Activated CD4-positive, alpha-beta memory T cell treated with anti-CD3 and anti-CD28 coated beads, Interleukin-2, amount 10 ng/mL, durations not matched to agents 7 days and 5 days (primary cell): ENCODE measurements around the gene NTN5. TPM values are rescaled to one million over a fixed set of nuclear protein-coding genes. Genes with fewer than 3 reads are reported as not detected.

Experiments
- CTCF ChIA-PET: fragments of 350-600 bp; sonication (Branson Sonifier 250); formaldehyde crosslinking; loops from one replicate; lab custom pipeline; 2021; ENCODE audit warnings: antibody characterized with exemption, inconsistent platforms; lab: Charles Lee
- POLR2A ChIA-PET: fragments of 350-600 bp; sonication (Branson Sonifier 250); formaldehyde crosslinking; loops from one replicate; lab custom pipeline; 2021; ENCODE audit warnings: antibody characterized with exemption; lab: Charles Lee
- DNase-seq: peaks from one replicate; pipeline ENCODE4 v3.0.0-alpha.2; 2020
- H3K27ac Mint-ChIP-seq: one replicate; pipeline ENCODE4 v1.8.0; 2021; ENCODE audit warnings: mild to moderate bottlenecking, mixed read lengths
- H3K27me3 Mint-ChIP-seq: one replicate; pipeline ENCODE4 v1.8.0; 2021; ENCODE audit warnings: mixed read lengths
- H3K36me3 Mint-ChIP-seq: one replicate; pipeline ENCODE4 v1.8.0; 2021; ENCODE audit warnings: low read depth, mixed read lengths
- H3K4me1 Mint-ChIP-seq: one replicate; pipeline ENCODE4 v1.8.0; 2021; ENCODE audit warnings: mixed read lengths
- H3K4me3 Mint-ChIP-seq: one replicate; pipeline ENCODE4 v1.8.0; 2021; ENCODE audit warnings: mild to moderate bottlenecking, mixed read lengths
- H3K9me3 Mint-ChIP-seq: one replicate; pipeline ENCODE4 v1.8.0; 2021; ENCODE audit warnings: mixed read lengths
- total RNA-seq, 2 experiments: library from RNA; stranded (reverse); gene quantifications; one replicate each; pipeline ENCODE4 v1.2.3, GENCODE V29; 2021

Gene NTN5
- total RNA-seq, 2 experiments from 2014 or later: 0.68 to 1.1 TPM

GRCh38 chr19:48646001-48646721, 26.7 kb downstream of the NTN5 start, which contains the start of gene CA11:
TSS of gene CA11 (minus strand) at chr19:48646187. CDS start at chr19:48645632, 555 bp downstream.
- peaks cover 6% of the 10 kb centered on the region for H3K27me3 Mint-ChIP-seq
- peaks cover 46% of the 10 kb centered on the region for H3K4me1 Mint-ChIP-seq
- H3K4me3 Mint-ChIP-seq: peak within 1 kb of the TSS; percentile 77

GRCh38 chr19:48645620-48646000, 27.2 kb downstream of the NTN5 start:
- Mint-ChIP-seq H3K27me3 (peaks cover 6% of the 10 kb centered on the region), H3K27ac (peak overlapping the region; percentile 73), H3K4me3 (peak overlapping the region; percentile 77), H3K4me1 (peaks cover 43% of the 10 kb centered on the region), H3K36me3 (no peaks in the 10 kb centered on the region), H3K9me3 (no peaks in the 10 kb centered on the region)
- DNase-seq: no peak
- ChIA-PET CTCF (interaction anchor here (0.6 to 2.2 kb wide), 18 partner anchors 12 to 348 kb away, joined by 3 to 16 read pairs (median 4); partner anchors contain the start of genes GYS1, HSD17B14 and RUVBL2), POLR2A (interaction anchor here (0.9 to 2.7 kb wide), 10 partner anchors 8 to 325 kb away, joined by 3 to 21 read pairs (median 4); partner anchors contain the start of genes DBP, RPL18 and SPHK2)

More at GRCh38 chr19:48646001-48646721, 26.7 kb downstream of the NTN5 start, which contains the start of gene CA11:
- Mint-ChIP-seq H3K9me3 (no peaks in the 10 kb centered on the region), H3K27ac (peak within 1 kb of the TSS; percentile 73), H3K36me3 (no peaks in the 10 kb centered on the region)
- peak; percentile 92 for DNase-seq
- ChIA-PET CTCF (interaction anchor here (0.6 to 2.2 kb wide), 17 partner anchors 12 to 347 kb away, joined by 3 to 16 read pairs (median 5); partner anchors contain the start of genes GYS1, HSD17B14 and RUVBL2), POLR2A (interaction anchor here (0.9 to 2.7 kb wide), 10 partner anchors 9 to 324 kb away, joined by 3 to 21 read pairs (median 4); partner anchors contain the start of genes DBP, RPL18 and SPHK2)

GRCh38 chr19:48644839-48645619, 27.8 kb downstream of the NTN5 start:
- CTCF ChIA-PET: interaction anchor here (0.6 to 2.2 kb wide), 17 partner anchors 11 to 498 kb away, joined by 3 to 16 read pairs (median 5); partner anchors contain the start of genes GYS1, HSD17B14 and RUVBL2
- peaks cover 6% of the 10 kb centered on the region for H3K27me3 Mint-ChIP-seq
- peak; percentile 80 for DNase-seq

GRCh38 chr19:48644355-48644754, 28.5 kb downstream of the NTN5 start:
- no peak overlapping the region for H3K27ac Mint-ChIP-seq
- no peaks in the 10 kb centered on the region for H3K9me3 Mint-ChIP-seq
- CTCF ChIA-PET: interaction anchor here (0.6 to 2.1 kb wide), 4 partner anchors 30 to 498 kb away, joined by 3 to 16 read pairs (median 6); partner anchors contain the start of genes GYS1 and RUVBL2
- DNase-seq: no peak
- peaks cover 42% of the 10 kb centered on the region for H3K4me1 Mint-ChIP-seq
- POLR2A ChIA-PET: interaction anchor here (1.5 to 2.7 kb wide), 3 partner anchors 10 to 198 kb away, joined by 4 to 21 read pairs (median 7); partner anchors contain the start of genes RPL18 and SPHK2
- no peaks in the 10 kb centered on the region for H3K36me3 Mint-ChIP-seq
- H3K27me3 Mint-ChIP-seq: peaks cover 6% of the 10 kb centered on the region
- H3K4me3 Mint-ChIP-seq: no peak overlapping the region

More at GRCh38 chr19:48644839-48645619, 27.8 kb downstream of the NTN5 start:
- peak overlapping the region; percentile 77 for H3K4me3 Mint-ChIP-seq
- POLR2A ChIA-PET: interaction anchor here (0.5 to 2.7 kb wide), 9 partner anchors 8 to 326 kb away, joined by 3 to 21 read pairs (median 5); partner anchors contain the start of genes DBP, RPL18 and SPHK2
- no peaks in the 10 kb centered on the region for H3K9me3 Mint-ChIP-seq
- no peaks in the 10 kb centered on the region for H3K36me3 Mint-ChIP-seq
- peaks cover 42% of the 10 kb centered on the region for H3K4me1 Mint-ChIP-seq
- H3K27ac Mint-ChIP-seq: no peak overlapping the region

- no peaks in the 10 kb centered on the region for H3K9me3 Mint-ChIP-seq
- CTCF ChIA-PET: interaction anchor here (1.0 to 1.8 kb wide), 2 partner anchors 145 to 350 kb away, joined by 3 to 4 read pairs; partner anchors contain the start of genes GYS1 and RUVBL2
Measured at GRCh38 chr19:48642862-48643261, 30.0 kb downstream of the NTN5 start.

GRCh38 chr19:48641850-48642249, 31.0 kb downstream of the NTN5 start:
- ChIA-PET CTCF (no interaction called here), POLR2A (interaction anchor here (1.0 kb wide), 1 partner anchor 18 kb away, joined by 4 read pairs; no protein-coding TSS in a partner anchor)
- H3K9me3 Mint-ChIP-seq: no peaks in the 10 kb centered on the region
- no peaks in the 10 kb centered on the region for H3K36me3 Mint-ChIP-seq
- peaks cover 40% of the 10 kb centered on the region for H3K4me1 Mint-ChIP-seq
- peaks cover 6% of the 10 kb centered on the region for H3K27me3 Mint-ChIP-seq
- DNase-seq: no peak
- H3K4me3 Mint-ChIP-seq: no peak overlapping the region
- no peak overlapping the region for H3K27ac Mint-ChIP-seq

More at GRCh38 chr19:48642862-48643261, 30.0 kb downstream of the NTN5 start:
- DNase-seq: no peak
- POLR2A ChIA-PET: no interaction called here
- no peak overlapping the region for H3K4me3 Mint-ChIP-seq
- H3K36me3 Mint-ChIP-seq: no peaks in the 10 kb centered on the region
- H3K27me3 Mint-ChIP-seq: peaks cover 6% of the 10 kb centered on the region
- H3K4me1 Mint-ChIP-seq: peaks cover 46% of the 10 kb centered on the region
- no peak overlapping the region for H3K27ac Mint-ChIP-seq

GRCh38 chr19:48639483-48640375, 33.1 kb downstream of the NTN5 start:
- no peaks in the 10 kb centered on the region for H3K36me3 Mint-ChIP-seq
- POLR2A ChIA-PET: no interaction called here
- CTCF ChIA-PET: no interaction called here

GRCh38 chr19:48638831-48639381, 33.9 kb downstream of the NTN5 start:
- no peaks in the 10 kb centered on the region for H3K27me3 Mint-ChIP-seq
- no peaks in the 10 kb centered on the region for H3K36me3 Mint-ChIP-seq
- no peak for DNase-seq
- CTCF ChIA-PET: no interaction called here
- H3K4me1 Mint-ChIP-seq: peaks cover 38% of the 10 kb centered on the region
- peak overlapping the region; percentile 92 for H3K27ac Mint-ChIP-seq
- peak overlapping the region; percentile 85 for H3K4me3 Mint-ChIP-seq
- POLR2A ChIA-PET: no interaction called here
- no peaks in the 10 kb centered on the region for H3K9me3 Mint-ChIP-seq

More at GRCh38 chr19:48639483-48640375, 33.1 kb downstream of the NTN5 start:
- H3K27me3 Mint-ChIP-seq: no peaks in the 10 kb centered on the region
- DNase-seq: no peak
- H3K4me3 Mint-ChIP-seq: peak overlapping the region; percentile 45
- no peaks in the 10 kb centered on the region for H3K9me3 Mint-ChIP-seq
- H3K4me1 Mint-ChIP-seq: peaks cover 35% of the 10 kb centered on the region
- peak overlapping the region; percentile 42 for H3K27ac Mint-ChIP-seq

- no peaks in the 10 kb centered on the region for H3K27me3 Mint-ChIP-seq
- peaks cover 44% of the 10 kb centered on the region for H3K4me1 Mint-ChIP-seq
- POLR2A ChIA-PET: interaction anchor here (0.5 to 2.3 kb wide), 5 partner anchors 8 to 173 kb away, joined by 3 to 15 read pairs (median 10); partner anchors contain the start of genes BCAT2, CA11, RPL18 and SPHK2
- peak overlapping the region; percentile 92 for H3K27ac Mint-ChIP-seq
- H3K9me3 Mint-ChIP-seq: no peaks in the 10 kb centered on the region
- CTCF ChIA-PET: interaction anchor here (0.6 to 2.1 kb wide), 2 partner anchors 15 to 355 kb away, joined by 3 to 7 read pairs; partner anchors contain the start of gene RUVBL2
- H3K36me3 Mint-ChIP-seq: no peaks in the 10 kb centered on the region
- H3K4me3 Mint-ChIP-seq: peak overlapping the region; percentile 85
- DNase-seq: peak; percentile 88
Measured at GRCh38 chr19:48637948-48638830, 34.6 kb downstream of the NTN5 start.

GRCh38 chr19:48637449-48637947, 35.3 kb downstream of the NTN5 start:
- ChIA-PET CTCF (interaction anchor here (0.6 to 2.1 kb wide), 2 partner anchors 14 to 356 kb away, joined by 3 to 7 read pairs; partner anchors contain the start of gene RUVBL2), POLR2A (interaction anchor here (1.5 to 2.3 kb wide), 4 partner anchors 9 to 20 kb away, joined by 6 to 15 read pairs (median 12); partner anchors contain the start of genes CA11, RPL18 and SPHK2)
- Mint-ChIP-seq H3K27ac (peak overlapping the region; percentile 92), H3K27me3 (no peaks in the 10 kb centered on the region), H3K9me3 (no peaks in the 10 kb centered on the region), H3K4me1 (peaks cover 46% of the 10 kb centered on the region), H3K36me3 (no peaks in the 10 kb centered on the region), H3K4me3 (peak overlapping the region; percentile 85)
- peak; percentile 100 for DNase-seq
